ENCODE results near the gene AQP12B. TPM values are rescaled to one million over a fixed set of nuclear protein-coding genes. Genes with fewer than 3 reads are reported as not detected.

AQP12B gene
- total and polyA plus RNA-seq, 9 of the 15 experiments (the other 6 are each of a cell fraction or from before 2014, with no cell fraction given), result not detected

GRCh38 chr2:240704651-240705050, 22.0 kb upstream of the AQP12B start:
- DNase-seq (ENCODE audit: extremely low read depth in 1 of 4, low spot score in 3 of 4) (no peak), ATAC-seq (no peak), FAIRE-seq (no peak)
- Histone ChIP-seq H3K4me1 (replicated peaks in 1 of 2; ENCODE audit: control insufficient read depth in 2 of 2, insufficient read depth in 2 of 2, low read length in 2 of 2) (no peaks in the 10 kb centered on the region), H3K4me2 (ENCODE audit: insufficient read depth, low read length) (no peak overlapping the region), H3K79me2 (ENCODE audit: control insufficient read depth, insufficient read depth, low read length) (no peaks in the 10 kb centered on the region), H3K27ac (ENCODE audit: extremely low read depth, low read depth, low read length) (no peak overlapping the region), H2AFZ (ENCODE audit: low read depth, low read length) (no peak overlapping the region), H3K27me3 (ENCODE audit: control insufficient read depth in 2 of 2, insufficient read depth in 2 of 2, low read length in 2 of 2) (peaks cover 5 to 54% of the 10 kb centered on the region in 2 experiments; a peak in 4 of 5 replicates), H3K4me3 (no peak overlapping the region), H3K9me1 (ENCODE audit: control insufficient read depth, insufficient read depth, low read length) (no peaks in the 10 kb centered on the region), H3K9me3 (replicated peaks; ENCODE audit: control insufficient read depth, insufficient read depth, low read depth, low read length) (no peaks in the 10 kb centered on the region), H4K20me1 (replicated peaks; ENCODE audit: control insufficient read depth, insufficient read depth, low read length) (no peaks in the 10 kb centered on the region), H3K36me3 (ENCODE audit: control insufficient read depth, insufficient read depth, low read length) (no peaks in the 10 kb centered on the region), H3K9ac (ENCODE audit: insufficient read depth in 1 of 2, low read depth in 2 of 2, low read length in 2 of 2) (no peak overlapping the region)
- in situ Hi-C loops (cut with MboI) (no loop called here), intact Hi-C loops (cut with micrococcal nuclease) (loop anchor here (10.0 kb wide), 1 partner anchor 190 kb away; no protein-coding TSS in a partner anchor)
- WGBS (ENCODE audit: insufficient coverage, low coverage, missing lambda C conversion rate), result 0% methylated on average over 5 of the region's 19 CpGs
- TF ChIP-seq KLF16 (IDR thresholded peaks at IDR 0.05) (no peak), NRF1 (conservative IDR thresholded peaks at IDR 0.05 in 1 of 2, IDR thresholded peaks at IDR 0.05 in 1 of 2) (peak; percentile 36 to 47; a peak in 3 of 4 replicates), CHCHD3 (CRISPR knock-in tag; IDR thresholded peaks at IDR 0.05) (no peak), ETS1 (conservative IDR thresholded peaks at IDR 0.05; ENCODE audit: control insufficient read depth, low read depth, low read length) (no peak)
- POLR2A ChIA-PET, result no interaction called here
- CTCF ChIA-PET (ENCODE audit: low intra/inter-chr PET ratio), result no interaction called here
- BruUV-seq (replicated peaks), result no TSS peak
